Mucosa of descending colon (tissue), 3 donors: ENCODE data around the gene MLIP. TPM values are rescaled to one million over a fixed set of nuclear protein-coding genes. Genes with fewer than 3 reads are reported as not detected.
A peak's percentile ranks its signal among the peaks of the same experiment; 100 is the strongest.
"Not testable (repeated sequence)": the region's sequence is repeated elsewhere in the genome, so short reads cannot be mapped to it uniquely, and the experiment has no call there.

Experiments
- ATAC-seq: fragments of 200-7000 bp; cut with Tn5 transposase; one replicate; pipeline ENCODE4 v1.9.1; 2020; ENCODE audit warnings: mild to moderate bottlenecking, moderate library complexity
- DNase-seq, 3 donors: peaks; one replicate each; pipeline ENCODE4 v3.0.0-alpha.2; 2020
- H3K36me3 ChIP-seq: fragments of 200-600 bp; one replicate; pipeline ENCODE4 v1.8.0; 2021; ENCODE audit warnings: low read depth, mild to moderate bottlenecking
- H3K4me1 ChIP-seq: fragments of 200-600 bp; one replicate; pipeline ENCODE4 v1.8.0; 2021; ENCODE audit warnings: low read depth, mild to moderate bottlenecking
- H3K4me3 ChIP-seq: fragments of 200-600 bp; one replicate; pipeline ENCODE4 v1.8.0; 2021; ENCODE audit warnings: mild to moderate bottlenecking
- H3K9me3 ChIP-seq: fragments of 200-600 bp; one replicate; pipeline ENCODE4 v1.8.0; 2021; ENCODE audit warnings: mild to moderate bottlenecking
- intact Hi-C, 2 donors: fragments of 100-400 bp; cut with DNase I in 1 of 2; cut with micrococcal nuclease in 1 of 2; formaldehyde crosslinking; loops; one replicate each; pipeline versions ENCODE4 v1.11.0 to v1.11.1; 2022; cut with DNase I, micrococcal nuclease
- total RNA-seq, 3 donors: library from RNA; stranded (reverse); fragmentation: NEBNext Ultra II Directional in 2 of 3; extraction: Animal tissue kit (Norgen Biotek cat#: 25700) in 2 of 3; gene quantifications; one replicate each; pipeline versions ENCODE4 v1.2.1 to v1.2.4, GENCODE V29; 2021 to 2023
- TF ChIP-seq, protein P1 (sequence below): fragments of 200-600 bp; IDR thresholded peaks from one replicate; pipeline ENCODE4 v1.8.0; 2022; ENCODE audit warnings: antibody characterized with exemption, mild to moderate bottlenecking
- donor health status: DM: no; HTN: no; CAD: no; lungs with moderate emphysema.
- donor health status: DM: no; HTN: no; CAD: no.
- donor health status: DM: no; HTN: yes; CAD: no.

Gene MLIP
- total RNA-seq, 3 donors from 2014 or later: 1.9 to 2.5 (median 2.3) TPM

DNA sequence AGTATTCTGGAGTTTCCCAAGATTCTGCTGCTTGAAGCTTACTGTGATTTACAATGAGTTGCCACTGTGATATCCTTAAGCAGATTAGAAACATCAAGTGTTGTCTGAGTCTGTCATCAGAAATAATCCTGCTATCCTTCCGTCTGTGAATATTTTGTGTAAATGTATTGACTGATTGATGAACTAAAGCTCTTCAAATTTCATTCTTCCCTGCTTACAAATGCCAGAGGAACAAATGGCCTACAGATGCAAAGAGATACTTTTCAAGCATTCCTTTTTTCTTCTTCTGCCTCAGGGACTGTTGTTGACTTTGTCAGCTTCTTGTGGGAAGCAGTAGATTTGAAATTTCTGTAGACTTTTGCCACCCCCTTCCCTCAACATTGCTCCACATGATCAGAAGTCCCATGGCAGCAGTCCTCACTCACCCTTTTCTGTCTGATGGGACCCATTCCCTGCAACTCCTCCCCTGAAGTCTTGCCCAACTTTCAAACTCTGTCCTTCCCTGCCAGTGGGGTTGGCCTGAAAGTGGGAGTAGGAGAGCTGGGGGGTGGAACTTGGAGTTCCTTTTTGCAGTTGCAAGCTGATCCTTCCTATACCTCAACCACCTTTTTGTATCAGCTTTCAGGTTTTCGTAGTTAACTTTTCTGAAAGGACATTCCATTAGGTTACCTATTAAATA, 38.5 kb upstream of the MLIP start:
- H3K4me3 ChIP-seq: no peak overlapping the region
- no peaks in the 10 kb centered on the region for H3K9me3 ChIP-seq
- peaks cover 5% of the 10 kb centered on the region for H3K4me1 ChIP-seq
- TF ChIP-seq, protein P1, sequence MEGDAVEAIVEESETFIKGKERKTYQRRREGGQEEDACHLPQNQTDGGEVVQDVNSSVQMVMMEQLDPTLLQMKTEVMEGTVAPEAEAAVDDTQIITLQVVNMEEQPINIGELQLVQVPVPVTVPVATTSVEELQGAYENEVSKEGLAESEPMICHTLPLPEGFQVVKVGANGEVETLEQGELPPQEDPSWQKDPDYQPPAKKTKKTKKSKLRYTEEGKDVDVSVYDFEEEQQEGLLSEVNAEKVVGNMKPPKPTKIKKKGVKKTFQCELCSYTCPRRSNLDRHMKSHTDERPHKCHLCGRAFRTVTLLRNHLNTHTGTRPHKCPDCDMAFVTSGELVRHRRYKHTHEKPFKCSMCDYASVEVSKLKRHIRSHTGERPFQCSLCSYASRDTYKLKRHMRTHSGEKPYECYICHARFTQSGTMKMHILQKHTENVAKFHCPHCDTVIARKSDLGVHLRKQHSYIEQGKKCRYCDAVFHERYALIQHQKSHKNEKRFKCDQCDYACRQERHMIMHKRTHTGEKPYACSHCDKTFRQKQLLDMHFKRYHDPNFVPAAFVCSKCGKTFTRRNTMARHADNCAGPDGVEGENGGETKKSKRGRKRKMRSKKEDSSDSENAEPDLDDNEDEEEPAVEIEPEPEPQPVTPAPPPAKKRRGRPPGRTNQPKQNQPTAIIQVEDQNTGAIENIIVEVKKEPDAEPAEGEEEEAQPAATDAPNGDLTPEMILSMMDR: no peak
- ATAC-seq (no peak), DNase-seq (no peak)
- intact Hi-C loops: no loop called here
- no peaks in the 10 kb centered on the region for H3K36me3 ChIP-seq

DNA sequence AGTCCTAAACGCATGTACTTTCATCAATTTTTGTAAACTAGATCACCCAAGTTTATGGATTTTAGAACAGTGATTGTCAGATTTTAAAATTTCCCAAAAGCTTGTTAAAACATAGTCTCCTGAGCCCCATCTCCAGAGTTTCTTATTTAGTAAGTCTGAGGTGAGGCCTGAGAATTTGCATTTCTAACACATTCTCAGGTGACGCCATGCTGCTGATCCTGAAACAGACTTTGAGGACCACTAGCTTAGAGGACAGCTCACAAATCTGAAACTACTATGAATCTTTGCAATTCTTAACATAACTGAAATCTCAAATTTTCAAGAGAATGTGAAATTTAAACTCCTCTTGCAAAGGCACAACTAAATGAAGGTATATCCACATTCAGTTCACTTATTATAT, 37.8 kb upstream of the MLIP start:
- no peaks in the 10 kb centered on the region for H3K36me3 ChIP-seq
- ATAC-seq (no peak), DNase-seq (no peak)
- no peak overlapping the region for H3K4me3 ChIP-seq
- H3K9me3 ChIP-seq: no peaks in the 10 kb centered on the region
- peaks cover 5% of the 10 kb centered on the region for H3K4me1 ChIP-seq
- intact Hi-C loops: no loop called here
- TF ChIP-seq, protein P1: no peak

DNA sequence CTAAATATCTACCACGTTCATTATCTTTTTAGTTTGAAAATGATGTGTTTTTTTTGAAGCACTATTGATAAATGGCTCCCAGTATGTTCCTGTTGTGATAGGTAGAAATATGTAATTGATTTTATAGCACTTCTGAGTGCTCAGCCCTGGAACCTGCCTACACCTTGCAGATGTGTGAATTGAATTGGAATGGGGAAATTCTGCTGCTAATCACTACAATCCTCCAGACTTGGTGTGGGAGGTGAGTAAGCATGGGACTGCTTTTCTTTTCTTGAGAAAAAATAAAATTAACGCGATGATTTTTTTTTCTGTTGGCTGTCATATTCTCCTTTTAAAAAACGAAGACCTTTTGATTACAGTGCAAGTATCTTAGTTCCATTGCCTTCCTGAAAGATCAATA, 37.1 kb upstream of the MLIP start:
- Histone ChIP-seq H3K9me3 (no peaks in the 10 kb centered on the region), H3K4me1 (peaks cover 5% of the 10 kb centered on the region), H3K4me3 (no peak overlapping the region), H3K36me3 (no peaks in the 10 kb centered on the region)
- TF ChIP-seq, protein P1: no peak
- ATAC-seq (no peak), DNase-seq (no peak)
- intact Hi-C loops: no loop called here

DNA sequence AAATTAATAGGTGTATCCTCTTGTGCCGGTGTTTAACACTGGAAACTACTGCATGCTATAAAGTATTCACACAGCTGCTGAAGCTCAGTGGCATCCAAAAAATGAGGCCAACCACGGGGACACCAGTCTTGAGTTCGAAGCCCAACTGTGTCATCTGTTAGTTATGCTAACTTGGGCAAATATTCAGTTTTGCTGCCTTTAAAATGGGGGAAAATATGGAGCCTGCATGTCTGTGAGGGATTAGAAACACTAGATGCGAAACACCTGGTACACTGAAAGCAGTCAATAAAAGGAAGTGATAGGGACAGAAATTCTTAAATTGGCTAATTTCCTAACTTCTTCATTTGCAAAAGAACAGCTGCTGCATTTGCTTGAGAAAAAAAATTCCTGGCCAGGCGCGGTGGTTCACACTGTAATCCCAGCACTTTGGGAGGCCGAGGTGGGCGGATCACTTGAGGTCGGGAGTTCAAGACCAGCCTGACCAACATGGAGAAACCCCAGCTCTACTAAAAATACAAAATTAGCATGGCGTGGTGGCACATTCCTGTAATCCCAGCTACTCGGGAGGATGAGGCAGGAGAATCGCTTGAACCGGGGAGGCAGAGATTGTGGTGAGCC, 36.6 kb upstream of the MLIP start:
- intact Hi-C loops: no loop called here
- no peak for DNase-seq
- TF ChIP-seq, protein P1: no peak
- Histone ChIP-seq H3K9me3 (no peaks in the 10 kb centered on the region), H3K36me3 (no peaks in the 10 kb centered on the region), H3K4me1 (peaks cover 5% of the 10 kb centered on the region), H3K4me3 (no peak overlapping the region)
- peak; percentile 21 for ATAC-seq

DNA sequence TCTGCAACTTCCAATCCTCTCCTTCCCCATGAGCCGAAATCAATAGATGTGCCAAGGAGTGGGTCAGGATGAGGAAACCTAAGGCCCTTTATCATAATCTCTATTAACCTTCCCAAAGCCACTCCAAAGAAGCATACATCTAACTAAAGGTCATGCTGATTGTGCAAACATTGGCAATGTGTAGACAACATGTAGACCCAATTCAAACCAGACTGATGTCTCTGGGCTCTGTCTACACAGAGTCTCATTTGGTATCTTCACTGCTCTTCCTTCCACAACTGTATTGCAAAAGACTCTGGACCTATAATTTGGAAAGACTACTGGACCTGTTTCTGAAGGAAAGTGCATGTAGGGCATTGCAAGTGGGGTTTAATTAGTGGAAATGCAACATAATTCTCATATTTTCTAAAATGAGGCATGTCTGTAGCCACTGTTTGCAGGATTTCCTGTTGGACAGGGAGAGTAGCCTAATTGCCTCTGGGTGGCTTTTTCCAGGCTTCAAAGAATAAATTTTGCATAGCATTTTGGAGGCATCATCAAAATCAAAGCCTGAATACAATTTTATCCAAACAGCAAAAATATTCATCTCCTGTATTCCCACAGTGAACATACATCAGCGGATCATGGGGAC, 35.0 kb upstream of the MLIP start:
- Histone ChIP-seq H3K36me3 (no peaks in the 10 kb centered on the region), H3K4me1 (no peaks in the 10 kb centered on the region), H3K4me3 (no peak overlapping the region), H3K9me3 (no peaks in the 10 kb centered on the region)
- intact Hi-C loops: no loop called here
- ATAC-seq: no peak
- TF ChIP-seq, protein P1: no peak
- DNase-seq: no peak

DNA sequence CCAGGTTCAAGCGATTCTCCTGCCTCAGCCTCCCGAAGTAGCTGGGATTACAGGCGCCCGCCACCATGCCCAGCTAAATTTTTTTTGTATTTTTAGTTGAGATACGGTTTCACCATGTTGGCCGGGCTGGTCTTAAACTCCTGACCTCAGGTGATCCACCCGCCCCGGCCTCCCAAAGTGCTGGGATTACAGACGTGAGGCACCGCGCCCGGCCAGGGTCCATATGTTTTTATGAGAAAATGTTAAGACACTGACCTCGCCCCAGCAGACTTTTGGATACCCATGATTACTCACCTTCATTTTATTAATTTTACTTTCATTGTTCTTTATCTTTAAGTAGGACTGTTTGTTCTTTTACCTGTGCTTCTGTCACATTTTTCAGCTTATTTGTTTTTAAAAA, 29.7 kb upstream of the MLIP start:
- ATAC-seq, H3K36me3 ChIP-seq, intact Hi-C loops, H3K4me1 ChIP-seq, H3K4me3 ChIP-seq, H3K9me3 ChIP-seq: not testable (repeated sequence)
- DNase-seq: peak; percentile 21 to 52 (median 38)
